ENCODE data around the gene GAS7. TPM values are rescaled to one million over a fixed set of nuclear protein-coding genes. Genes with fewer than 3 reads are reported as not detected.
"Not testable (repeated sequence)": the region's sequence is repeated elsewhere in the genome, so short reads cannot be mapped to it uniquely, and the experiment has no call there.

Gene GAS7
- total RNA-seq, 1 donor from 2014 or later: 0.16 TPM

DNA sequence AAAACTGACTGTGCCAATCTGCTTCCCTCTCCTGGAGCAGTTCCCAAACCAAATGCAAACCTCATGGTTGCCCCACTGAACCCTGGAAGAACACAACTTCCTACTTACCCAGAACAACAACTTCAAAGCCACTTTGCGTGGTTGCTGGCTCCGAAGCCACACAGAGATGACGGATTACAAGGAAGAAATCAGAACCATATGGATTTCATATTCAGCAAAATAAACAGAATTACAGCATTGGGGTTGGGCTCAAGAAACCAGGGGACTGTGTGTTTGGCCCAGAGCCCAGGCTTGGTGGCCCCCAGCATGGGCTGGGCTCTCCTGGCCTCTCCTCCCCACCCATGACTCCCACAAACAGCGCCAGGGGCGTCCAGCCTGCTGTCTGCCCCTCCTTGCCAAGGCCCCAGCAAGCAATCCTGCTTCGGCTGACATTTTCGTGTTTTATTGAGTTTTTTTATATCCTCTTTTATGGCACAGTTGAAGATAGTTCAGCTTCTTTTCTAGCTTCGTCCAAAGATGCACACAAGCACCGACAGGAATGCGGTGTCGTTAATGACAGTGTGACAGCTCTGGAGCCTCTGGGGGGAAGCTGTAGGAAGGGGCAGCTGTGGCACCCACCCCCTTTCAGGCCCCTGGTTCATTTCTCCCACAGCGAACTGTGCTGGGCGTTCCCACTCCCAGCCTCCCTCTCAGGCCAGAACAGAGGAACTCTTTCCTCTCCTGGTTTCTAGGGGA, 137.1 kb downstream of the GAS7 start:
- no peak for DNase-seq (ENCODE audit: low spot score)
- intact Hi-C loops (cut with micrococcal nuclease): no loop called here
- Mint-ChIP-seq H3K4me1 (ENCODE audit: low read depth) (no peaks in the 10 kb centered on the region), H3K4me3 (no peak overlapping the region), H3K36me3 (ENCODE audit: low read depth) (no peaks in the 10 kb centered on the region), H3K9me3 (no peaks in the 10 kb centered on the region), H3K27ac (no peak overlapping the region), H3K27me3 (ENCODE audit: insufficient read depth) (no peaks in the 10 kb centered on the region)

GRCh38 chr17:10060526-10060925, 137.9 kb downstream of the GAS7 start:
- intact Hi-C loops (cut with micrococcal nuclease): no loop called here
- H3K27me3 Mint-ChIP-seq (ENCODE audit: insufficient read depth): no peaks in the 10 kb centered on the region
- H3K4me1 Mint-ChIP-seq (ENCODE audit: low read depth): no peaks in the 10 kb centered on the region
- no peak overlapping the region for H3K4me3 Mint-ChIP-seq
- no peaks in the 10 kb centered on the region for H3K36me3 Mint-ChIP-seq (ENCODE audit: low read depth)
- H3K9me3 Mint-ChIP-seq: no peaks in the 10 kb centered on the region
- DNase-seq (ENCODE audit: low spot score): no peak
- no peak overlapping the region for H3K27ac Mint-ChIP-seq

GRCh38 chr17:10059684-10060211, 138.7 kb downstream of the GAS7 start:
- Mint-ChIP-seq H3K27me3 (ENCODE audit: insufficient read depth) (no peaks in the 10 kb centered on the region), H3K9me3 (no peaks in the 10 kb centered on the region), H3K4me3 (no peak overlapping the region), H3K36me3 (ENCODE audit: low read depth) (no peaks in the 10 kb centered on the region), H3K4me1 (ENCODE audit: low read depth) (no peaks in the 10 kb centered on the region), H3K27ac (no peak overlapping the region)
- intact Hi-C loops (cut with micrococcal nuclease): no loop called here
- no peak for DNase-seq (ENCODE audit: low spot score)

GRCh38 chr17:10058921-10059683, 139.3 kb downstream of the GAS7 start:
- H3K9me3 Mint-ChIP-seq: no peaks in the 10 kb centered on the region
- H3K4me1 Mint-ChIP-seq (ENCODE audit: low read depth): no peaks in the 10 kb centered on the region
- no peak overlapping the region for H3K4me3 Mint-ChIP-seq
- no peaks in the 10 kb centered on the region for H3K27me3 Mint-ChIP-seq (ENCODE audit: insufficient read depth)
- H3K36me3 Mint-ChIP-seq (ENCODE audit: low read depth): no peaks in the 10 kb centered on the region
- no peak for DNase-seq (ENCODE audit: low spot score)
- intact Hi-C loops (cut with micrococcal nuclease): no loop called here
- no peak overlapping the region for H3K27ac Mint-ChIP-seq

GRCh38 chr17:10057466-10057865, 140.9 kb downstream of the GAS7 start:
- H3K36me3 Mint-ChIP-seq (ENCODE audit: low read depth); H3K27me3 Mint-ChIP-seq (ENCODE audit: insufficient read depth); DNase-seq (ENCODE audit: low spot score); H3K4me3 Mint-ChIP-seq; H3K4me1 Mint-ChIP-seq (ENCODE audit: low read depth); intact Hi-C loops (cut with micrococcal nuclease); H3K27ac Mint-ChIP-seq; H3K9me3 Mint-ChIP-seq: not testable (repeated sequence)

GRCh38 chr17:10055262-10055975, 143.0 kb downstream of the GAS7 start:
- H3K9me3 Mint-ChIP-seq: no peaks in the 10 kb centered on the region
- H3K4me3 Mint-ChIP-seq: no peak overlapping the region
- H3K27me3 Mint-ChIP-seq (ENCODE audit: insufficient read depth): no peaks in the 10 kb centered on the region
- no peak for DNase-seq (ENCODE audit: low spot score)
- intact Hi-C loops (cut with micrococcal nuclease): no loop called here
- H3K27ac Mint-ChIP-seq: no peak overlapping the region
- no peaks in the 10 kb centered on the region for H3K4me1 Mint-ChIP-seq (ENCODE audit: low read depth)
- no peaks in the 10 kb centered on the region for H3K36me3 Mint-ChIP-seq (ENCODE audit: low read depth)

GRCh38 chr17:10053782-10054540, 144.4 kb downstream of the GAS7 start:
- intact Hi-C loops (cut with micrococcal nuclease): no loop called here
- H3K4me1 Mint-ChIP-seq (ENCODE audit: low read depth): no peaks in the 10 kb centered on the region
- H3K27me3 Mint-ChIP-seq (ENCODE audit: insufficient read depth): no peaks in the 10 kb centered on the region
- H3K27ac Mint-ChIP-seq: no peak overlapping the region
- no peak for DNase-seq (ENCODE audit: low spot score)
- no peaks in the 10 kb centered on the region for H3K9me3 Mint-ChIP-seq
- H3K4me3 Mint-ChIP-seq: no peak overlapping the region
- no peaks in the 10 kb centered on the region for H3K36me3 Mint-ChIP-seq (ENCODE audit: low read depth)

- intact Hi-C loops (cut with micrococcal nuclease): no loop called here
- no peak overlapping the region for H3K4me3 Mint-ChIP-seq
- H3K27me3 Mint-ChIP-seq (ENCODE audit: insufficient read depth): no peaks in the 10 kb centered on the region
- no peaks in the 10 kb centered on the region for H3K9me3 Mint-ChIP-seq
- no peaks in the 10 kb centered on the region for H3K4me1 Mint-ChIP-seq (ENCODE audit: low read depth)
- H3K36me3 Mint-ChIP-seq (ENCODE audit: low read depth): no peaks in the 10 kb centered on the region
- DNase-seq (ENCODE audit: low spot score): no peak
- no peak overlapping the region for H3K27ac Mint-ChIP-seq
These were observed 146.1 kb downstream of the GAS7 start for GRCh38 chr17:10052106-10052813.

DNA sequence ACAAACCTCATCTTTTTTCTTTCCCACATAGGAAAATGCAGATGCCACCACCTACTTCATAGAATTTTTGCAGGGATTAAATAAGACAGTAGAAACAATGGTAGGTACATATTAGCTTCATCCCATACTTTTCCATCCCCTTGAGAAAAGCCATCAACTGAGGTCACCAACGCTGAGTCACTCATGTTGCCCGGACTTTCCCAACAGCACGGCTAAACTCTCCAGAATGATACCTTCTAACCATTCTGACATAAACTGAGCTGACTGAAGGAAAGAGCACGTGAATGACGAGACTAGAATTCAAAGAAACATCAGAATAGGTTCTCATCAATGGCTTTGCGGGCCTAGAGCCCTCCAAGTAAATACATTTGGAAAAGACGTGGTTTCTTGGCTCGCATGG, 147.3 kb downstream of the GAS7 start:
- Mint-ChIP-seq H3K27ac (no peak overlapping the region), H3K4me3 (no peak overlapping the region), H3K36me3 (ENCODE audit: low read depth) (no peaks in the 10 kb centered on the region), H3K4me1 (ENCODE audit: low read depth) (no peaks in the 10 kb centered on the region), H3K27me3 (ENCODE audit: insufficient read depth) (no peaks in the 10 kb centered on the region), H3K9me3 (no peaks in the 10 kb centered on the region)
- intact Hi-C loops (cut with micrococcal nuclease): no loop called here
- DNase-seq (ENCODE audit: low spot score): no peak

GRCh38 chr17:10050597-10051101, 147.8 kb downstream of the GAS7 start:
- H3K27me3 Mint-ChIP-seq (ENCODE audit: insufficient read depth): no peaks in the 10 kb centered on the region
- intact Hi-C loops (cut with micrococcal nuclease): no loop called here
- H3K4me1 Mint-ChIP-seq (ENCODE audit: low read depth): no peaks in the 10 kb centered on the region
- H3K9me3 Mint-ChIP-seq: no peaks in the 10 kb centered on the region
- no peak overlapping the region for H3K27ac Mint-ChIP-seq
- H3K4me3 Mint-ChIP-seq: no peak overlapping the region
- no peak for DNase-seq (ENCODE audit: low spot score)
- no peaks in the 10 kb centered on the region for H3K36me3 Mint-ChIP-seq (ENCODE audit: low read depth)

GRCh38 chr17:10048629-10049350, 149.6 kb downstream of the GAS7 start:
- DNase-seq (ENCODE audit: low spot score): no peak
- Mint-ChIP-seq H3K9me3 (no peaks in the 10 kb centered on the region), H3K27me3 (ENCODE audit: insufficient read depth) (no peaks in the 10 kb centered on the region), H3K36me3 (ENCODE audit: low read depth) (no peaks in the 10 kb centered on the region), H3K4me1 (ENCODE audit: low read depth) (no peaks in the 10 kb centered on the region), H3K4me3 (no peak overlapping the region), H3K27ac (no peak overlapping the region)
- intact Hi-C loops (cut with micrococcal nuclease): no loop called here
